GM12878 (cell line): Measurements from ENCODE around the gene GALNTL6. TPM values are rescaled to one million over a fixed set of nuclear protein-coding genes. Genes with fewer than 3 reads are reported as not detected.

Experiments
- ATAC-seq: fragments of 200-7000 bp; cut with Tn5 transposase; 3 replicates; pipeline ENCODE4 v1.9.1; 2020; ENCODE audit warnings: mild to moderate bottlenecking, moderate library complexity
- BruUV-seq: library from RNA; stranded (reverse); fragments of 400-500 nt; replicated peaks from 2 replicates; lab custom pipeline; 2021; lab: Mats Ljungman, UMichigan
- CTCF ChIA-PET: fragments of 300-600 bp; sonication (Branson Sonifier 250); formaldehyde crosslinking; extraction: SDS; loops from one replicate; lab custom pipeline; 2021; ENCODE audit warnings: inconsistent platforms; lab: Yijun Ruan, JAX
- POLR2A ChIA-PET: fragments of 350-600 bp; formaldehyde crosslinking; extraction: SDS; loops from one replicate; lab custom pipeline; 2021; ENCODE audit warnings: inconsistent platforms; lab: Charles Lee
- RAD21 ChIA-PET: fragments of 300-600 bp; sonication (Branson Sonifier 250); formaldehyde crosslinking; loops from one replicate; lab custom pipeline; 2023; ENCODE audit warnings: antibody characterized with exemption; ENCODE audit not compliant: unreplicated experiment; lab: Charles Lee
- SMC1A ChIA-PET: fragments of 300-600 bp; sonication (Branson Sonifier 250); formaldehyde crosslinking; loops from one replicate; lab custom pipeline; 2023; ENCODE audit not compliant: unreplicated experiment, uncharacterized antibody; lab: Charles Lee
- DNase-seq: peaks from one replicate; pipeline ENCODE4 v3.0.0-alpha.2; 2011; ENCODE audit warnings: low read depth, low spot score
- FAIRE-seq: peaks from 3 replicates; lab custom pipeline; 2011; peaks lifted over from hg19 to GRCh38; lab: Jason Lieb, UNC
- H2AFZ ChIP-seq: 2 replicates; pipeline ENCODE4 v1.6.0; 2011; ENCODE audit warnings: low read depth, low read length, control low read depth; ENCODE audit not compliant: control insufficient read depth
- H3K27ac ChIP-seq: 2 replicates; pipeline ENCODE4 v1.5.1; 2011; ENCODE audit warnings: control low read depth; ENCODE audit not compliant: control insufficient read depth, insufficient read depth
- H3K27me3 ChIP-seq, 2 experiments: replicated peaks in 1 of 2; 2 replicates each; pipeline versions ENCODE4 v1.6.0 to v1.6.1; 2011; ENCODE audit warnings: low read length in 1 of 2; ENCODE audit not compliant: control insufficient read depth in 2 of 2, insufficient read depth in 2 of 2
- H3K36me3 ChIP-seq, 2 experiments: 2 replicates each; pipeline ENCODE4 v1.5.1; 2011; ENCODE audit warnings: low read length in 1 of 2; ENCODE audit not compliant: control insufficient read depth in 2 of 2, insufficient read depth in 2 of 2
- H3K4me1 ChIP-seq: 2 replicates; pipeline ENCODE4 v1.6.1; 2011; ENCODE audit warnings: mild to moderate bottlenecking, low read length, moderate library complexity, mixed read lengths; ENCODE audit not compliant: control insufficient read depth, insufficient read depth
- H3K4me2 ChIP-seq: 2 replicates; pipeline ENCODE4 v1.6.0; 2011; ENCODE audit warnings: control low read depth; ENCODE audit not compliant: control insufficient read depth, insufficient read depth
- H3K4me3 ChIP-seq: fragments of 200-600 bp; sonication (generic); 2 replicates; pipeline ENCODE4 v1.5.1; 2016
- H3K79me2 ChIP-seq: 2 replicates; pipeline ENCODE4 v1.6.0; 2011; ENCODE audit warnings: low read length; ENCODE audit not compliant: control insufficient read depth, insufficient read depth
- H3K9ac ChIP-seq: 2 replicates; pipeline ENCODE4 v1.8.0; 2011; ENCODE audit warnings: low read length, control low read depth, mixed read lengths; ENCODE audit not compliant: control insufficient read depth, insufficient read depth
- H3K9me3 ChIP-seq: replicated peaks from 3 replicates; pipeline ENCODE4 v1.5.1; 2011; ENCODE audit warnings: mild to moderate bottlenecking, low read length; ENCODE audit not compliant: control insufficient read depth, insufficient read depth
- H4K20me1 ChIP-seq: 2 replicates; pipeline ENCODE4 v1.6.0; 2011; ENCODE audit not compliant: control insufficient read depth, insufficient read depth
- ATF7 ChIP-seq: fragments of 450-650 bp; IDR thresholded peaks from 2 replicates; pipeline ENCODE4 v1.6.1; 2016; ENCODE audit warnings: low read depth, mild to moderate bottlenecking
- CBX3 ChIP-seq: fragments of 200-600 bp; sonication (generic); IDR thresholded peaks from 2 replicates; pipeline ENCODE4 v1.6.1; 2016; ENCODE audit warnings: low read depth, borderline replicate concordance
- CHD1 ChIP-seq: IDR thresholded peaks from 2 replicates; pipeline ENCODE4 v1.6.1; 2012; ENCODE audit warnings: low read depth, low read length, improper control_type of control experiment
- CREB1 ChIP-seq: IDR thresholded peaks from 2 replicates; pipeline ENCODE4 v1.6.1; 2012; ENCODE audit warnings: low read depth, mild to moderate bottlenecking, inconsistent platforms
- EGR1 ChIP-seq, 2 experiments: IDR thresholded peaks; 1 replicate in 1 of 2; 2 replicates in 1 of 2; pipeline ENCODE4 v1.6.1; 2011 to 2012; ENCODE audit warnings: low read depth in 2 of 2, low read length in 2 of 2, borderline replicate concordance in 1 of 2, mild to moderate bottlenecking in 1 of 2, moderate library complexity in 1 of 2
- ETV6 ChIP-seq, 2 experiments: fragments of 450-650 bp in 1 of 2; IDR thresholded peaks in 1 of 2; conservative IDR thresholded peaks in 1 of 2; 2 replicates each; pipeline ENCODE4 v1.6.1; 2014; ENCODE audit warnings: antibody characterized with exemption in 1 of 2, borderline replicate concordance in 1 of 2, low read depth in 1 of 2, mild to moderate bottlenecking in 1 of 2, moderate library complexity in 1 of 2
- FOS ChIP-seq: IDR thresholded peaks from 3 replicates; pipeline ENCODE4 v1.6.1; 2011; ENCODE audit warnings: borderline replicate concordance; ENCODE audit not compliant: insufficient read length; ENCODE audit errors: extremely low read depth
- FOXK2 ChIP-seq: fragments of 450-650 bp; IDR thresholded peaks from 2 replicates; pipeline ENCODE4 v1.6.1; 2017; ENCODE audit warnings: mild to moderate bottlenecking, moderate library complexity
- LARP7 ChIP-seq: fragments of 450-650 bp; IDR thresholded peaks from 2 replicates; pipeline ENCODE4 v1.6.1; 2017; ENCODE audit warnings: mild to moderate bottlenecking
- MAX ChIP-seq: IDR thresholded peaks from 2 replicates; pipeline ENCODE4 v1.6.1; 2012; ENCODE audit warnings: low read depth, low read length, improper control_type of control experiment
- NR2C2 ChIP-seq: IDR thresholded peaks from 2 replicates; pipeline ENCODE4 v1.6.1; 2011; ENCODE audit warnings: borderline replicate concordance, low read depth; ENCODE audit not compliant: control insufficient read depth, insufficient read length
- NR2F1 ChIP-seq: fragments of 450-650 bp; conservative IDR thresholded peaks from 2 replicates; pipeline ENCODE4 v1.6.1; 2017; ENCODE audit warnings: mild to moderate bottlenecking
- SMARCA5 ChIP-seq: fragments of 450-650 bp; IDR thresholded peaks from 2 replicates; pipeline ENCODE4 v1.6.1; 2017; ENCODE audit warnings: mild to moderate bottlenecking
- STAT3 ChIP-seq: IDR thresholded peaks from 2 replicates; pipeline ENCODE4 v1.6.1; 2011; ENCODE audit warnings: low read depth, low read length, improper control_type of control experiment
- TBL1XR1 ChIP-seq: IDR thresholded peaks from 2 replicates; pipeline ENCODE4 v1.6.1; 2012; ENCODE audit warnings: low read depth, low read length, improper control_type of control experiment
- WGBS: methylation state at CpG from one replicate; pipeline ENCODE4 v1.1.6; 2016; ENCODE audit warnings: low lambda C conversion rate; ENCODE audit not compliant: insufficient replicate concordance, insufficient coverage; ENCODE audit errors: missing lambda C conversion rate; 5-methylcytosine and 5-hydroxymethylcytosine counted together
- in situ Hi-C: fragments of 300-500 bp; cut with MboI; formaldehyde crosslinking; loops from 9 replicates; pipeline ENCODE4 v1.14.3; 2018; ENCODE audit warnings: mixed read lengths
- intact Hi-C: fragments of 100-400 bp; cut with micrococcal nuclease; formaldehyde crosslinking; loops from one replicate; pipeline ENCODE4 v1.14.2; 2022; ENCODE audit not compliant: unreplicated experiment
- polyA plus RNA-seq, 11 experiments: library from polyadenylated mRNA; depleted of rRNA in 4 of 11; unstranded in 6 of 11; stranded (reverse) in 5 of 11; fragments of >200 nt; fragmentation: Nextera tagmentation in 4 of 11; fragmentation: Illumina TruSeq in 1 of 11; extraction: Ambion mirVana in 4 of 11; extraction: Trizol in 1 of 11; gene quantifications; 1 replicate in 1 of 11; 2 replicates in 10 of 11; pipeline versions ENCODE4 v1.2.1 to v1.2.3, GENCODE V29; 2011 to 2016; ENCODE audit warnings: inconsistent platforms in 2 of 11, missing spikeins in 2 of 11, low read depth in 1 of 11
- total RNA-seq, 4 experiments: library from RNA; depleted of rRNA in 3 of 4; stranded (reverse); fragments of >200 nt in 3 of 4; fragmentation: Illumina TruSeq in 1 of 4; extraction: Trizol in 1 of 4; gene quantifications; 2 replicates each; pipeline versions ENCODE4 v1.2.1 to v1.2.3, GENCODE V29; 2013 to 2021
- TF ChIP-seq, protein P1 (sequence below): fragments of 450-650 bp; IDR thresholded peaks from 2 replicates; pipeline ENCODE4 v1.6.1; 2017; ENCODE audit warnings: mild to moderate bottlenecking, low read depth, inconsistent platforms; ENCODE audit not compliant: poor library complexity, severe bottlenecking
- TF ChIP-seq, protein P2 (sequence below): fragments of 450-650 bp; conservative IDR thresholded peaks from 2 replicates; pipeline ENCODE4 v1.6.1; 2017; ENCODE audit warnings: mild to moderate bottlenecking, moderate library complexity
- TF ChIP-seq, protein P3 (sequence below): IDR thresholded peaks from 2 replicates; pipeline ENCODE4 v1.6.1; 2012; ENCODE audit warnings: low read length, inconsistent platforms

Gene GALNTL6
- total and polyA plus RNA-seq, 10 of the 15 experiments (the other 5 are each of a cell fraction or from before 2014, with no cell fraction given), result 0.01 to 0.29 TPM; not detected in 8

DNA sequence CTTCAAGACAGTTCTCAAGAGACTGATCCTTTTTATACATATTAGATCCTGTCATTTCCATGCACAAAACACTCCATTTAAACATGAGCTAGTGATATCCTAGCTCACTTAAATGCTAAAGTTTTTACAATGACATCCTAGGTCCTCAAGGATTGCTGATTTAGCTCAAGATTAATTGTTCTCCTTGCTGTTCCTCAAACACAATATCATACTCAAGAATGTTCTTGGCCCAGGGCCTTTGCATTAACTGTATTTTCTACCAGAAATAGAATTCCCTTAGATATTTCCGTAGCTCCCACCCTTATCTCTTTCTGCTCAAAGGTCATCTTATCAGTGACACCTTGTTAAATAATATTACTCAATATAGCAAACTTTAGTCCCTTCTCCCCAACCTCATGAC lies 270.1 kb downstream of the GALNTL6 start:
- SMC1A ChIA-PET, result no interaction called here
- Histone ChIP-seq H3K27me3 (no peaks in the 10 kb centered on the region), H3K9me3 (no peaks in the 10 kb centered on the region), H3K4me1 (no peaks in the 10 kb centered on the region), H3K27ac (no peak overlapping the region), H4K20me1 (no peaks in the 10 kb centered on the region), H2AFZ (no peak overlapping the region), H3K79me2 (no peaks in the 10 kb centered on the region), H3K9ac (no peak overlapping the region), H3K4me2 (no peak overlapping the region), H3K36me3 (no peaks in the 10 kb centered on the region), H3K4me3 (no peak overlapping the region)
- POLR2A ChIA-PET, result no interaction called here
- RAD21 ChIA-PET, result no interaction called here
- 76% methylated on average over 1 of the region's 1 CpG for WGBS
- intact Hi-C loops, result no loop called here
- ATAC-seq (no peak), FAIRE-seq (no peak), DNase-seq (no peak)
- no TSS peak for BruUV-seq
- CTCF ChIA-PET, result no interaction called here
- in situ Hi-C loops, result no loop called here
- TF ChIP-seq NR2F1 (no peak), ATF7 (no peak), CREB1 (no peak), SMARCA5 (no peak), FOXK2 (no peak), CHD1 (no peak), NR2C2 (no peak), LARP7 (no peak), TBL1XR1 (no peak), ETV6 (conservative IDR thresholded peaks at IDR 0.05 in 1 of 2, IDR thresholded peaks at IDR 0.05 in 1 of 2; ENCODE audit: borderline replicate concordance in 1 of 2, low read depth in 1 of 2) (no peak), STAT3 (no peak), EGR1 (IDR thresholded peaks at IDR 0.05; ENCODE audit: borderline replicate concordance in 1 of 2, low read depth in 2 of 2, low read length in 2 of 2) (no peak), FOS (no peak), CBX3 (no peak), MAX (no peak)
- TF ChIP-seq, protein P1, sequence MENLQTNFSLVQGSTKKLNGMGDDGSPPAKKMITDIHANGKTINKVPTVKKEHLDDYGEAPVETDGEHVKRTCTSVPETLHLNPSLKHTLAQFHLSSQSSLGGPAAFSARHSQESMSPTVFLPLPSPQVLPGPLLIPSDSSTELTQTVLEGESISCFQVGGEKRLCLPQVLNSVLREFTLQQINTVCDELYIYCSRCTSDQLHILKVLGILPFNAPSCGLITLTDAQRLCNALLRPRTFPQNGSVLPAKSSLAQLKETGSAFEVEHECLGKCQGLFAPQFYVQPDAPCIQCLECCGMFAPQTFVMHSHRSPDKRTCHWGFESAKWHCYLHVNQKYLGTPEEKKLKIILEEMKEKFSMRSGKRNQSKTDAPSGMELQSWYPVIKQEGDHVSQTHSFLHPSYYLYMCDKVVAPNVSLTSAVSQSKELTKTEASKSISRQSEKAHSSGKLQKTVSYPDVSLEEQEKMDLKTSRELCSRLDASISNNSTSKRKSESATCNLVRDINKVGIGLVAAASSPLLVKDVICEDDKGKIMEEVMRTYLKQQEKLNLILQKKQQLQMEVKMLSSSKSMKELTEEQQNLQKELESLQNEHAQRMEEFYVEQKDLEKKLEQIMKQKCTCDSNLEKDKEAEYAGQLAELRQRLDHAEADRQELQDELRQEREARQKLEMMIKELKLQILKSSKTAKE, result no peak
- TF ChIP-seq, protein P2, sequence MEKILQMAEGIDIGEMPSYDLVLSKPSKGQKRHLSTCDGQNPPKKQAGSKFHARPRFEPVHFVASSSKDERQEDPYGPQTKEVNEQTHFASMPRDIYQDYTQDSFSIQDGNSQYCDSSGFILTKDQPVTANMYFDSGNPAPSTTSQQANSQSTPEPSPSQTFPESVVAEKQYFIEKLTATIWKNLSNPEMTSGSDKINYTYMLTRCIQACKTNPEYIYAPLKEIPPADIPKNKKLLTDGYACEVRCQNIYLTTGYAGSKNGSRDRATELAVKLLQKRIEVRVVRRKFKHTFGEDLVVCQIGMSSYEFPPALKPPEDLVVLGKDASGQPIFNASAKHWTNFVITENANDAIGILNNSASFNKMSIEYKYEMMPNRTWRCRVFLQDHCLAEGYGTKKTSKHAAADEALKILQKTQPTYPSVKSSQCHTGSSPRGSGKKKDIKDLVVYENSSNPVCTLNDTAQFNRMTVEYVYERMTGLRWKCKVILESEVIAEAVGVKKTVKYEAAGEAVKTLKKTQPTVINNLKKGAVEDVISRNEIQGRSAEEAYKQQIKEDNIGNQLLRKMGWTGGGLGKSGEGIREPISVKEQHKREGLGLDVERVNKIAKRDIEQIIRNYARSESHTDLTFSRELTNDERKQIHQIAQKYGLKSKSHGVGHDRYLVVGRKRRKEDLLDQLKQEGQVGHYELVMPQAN, result no peak
- TF ChIP-seq, protein P3, sequence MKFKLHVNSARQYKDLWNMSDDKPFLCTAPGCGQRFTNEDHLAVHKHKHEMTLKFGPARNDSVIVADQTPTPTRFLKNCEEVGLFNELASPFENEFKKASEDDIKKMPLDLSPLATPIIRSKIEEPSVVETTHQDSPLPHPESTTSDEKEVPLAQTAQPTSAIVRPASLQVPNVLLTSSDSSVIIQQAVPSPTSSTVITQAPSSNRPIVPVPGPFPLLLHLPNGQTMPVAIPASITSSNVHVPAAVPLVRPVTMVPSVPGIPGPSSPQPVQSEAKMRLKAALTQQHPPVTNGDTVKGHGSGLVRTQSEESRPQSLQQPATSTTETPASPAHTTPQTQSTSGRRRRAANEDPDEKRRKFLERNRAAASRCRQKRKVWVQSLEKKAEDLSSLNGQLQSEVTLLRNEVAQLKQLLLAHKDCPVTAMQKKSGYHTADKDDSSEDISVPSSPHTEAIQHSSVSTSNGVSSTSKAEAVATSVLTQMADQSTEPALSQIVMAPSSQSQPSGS, result no peak
